ENCODE results near the gene SLC6A11.

GRCh38 chr3:10933021-10933420 is 117.0 kb downstream of the SLC6A11 start:
- TF ChIP-seq MAX (IDR thresholded peaks at IDR 0.05) (no peak), EZH2 (IDR thresholded peaks at IDR 0.05; ENCODE audit: low read depth, low read length, severe bottlenecking) (no peak), EP300 (IDR thresholded peaks at IDR 0.05; ENCODE audit: borderline replicate concordance in 1 of 2, low read depth in 2 of 2, low read length in 2 of 2) (no peak), CHD7 (IDR thresholded peaks at IDR 0.05; ENCODE audit: insufficient replicate concordance, low read length) (no peak), CTCF (IDR thresholded peaks at IDR 0.05; ENCODE audit: control extremely low read depth in 1 of 3, insufficient read depth in 1 of 3, low read depth in 1 of 3, low read length in 3 of 3) (no peak)

All from H1 (cell line).